ENCODE data around the gene TSHR. TPM values are rescaled to one million over a fixed set of nuclear protein-coding genes. Genes with fewer than 3 reads are reported as not detected.

Gene TSHR
- total and polyA plus RNA-seq, 2 of the 13 experiments (the other 11 are each of a cell fraction or from before 2014, with no cell fraction given) = not detected

DNA sequence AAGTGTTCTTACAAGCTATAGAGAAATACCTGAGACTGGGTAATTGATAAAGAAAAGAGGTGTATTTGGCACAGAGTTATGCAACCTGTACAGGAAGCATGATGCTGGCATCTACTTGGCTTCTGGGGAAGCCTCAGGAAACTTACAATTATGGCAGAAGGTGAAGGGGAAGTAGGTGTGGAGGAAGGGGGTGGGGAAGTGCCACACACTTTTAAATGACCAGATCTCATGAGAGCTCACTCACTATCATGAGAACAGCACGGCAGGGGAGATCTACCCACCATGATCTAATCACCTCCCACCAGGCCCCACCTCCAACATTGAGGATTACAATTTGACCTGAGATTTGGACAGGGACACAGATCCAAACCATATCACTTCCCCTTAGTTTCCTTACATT lies 32.8 kb downstream of the TSHR start:
- TF ChIP-seq, protein P1, sequence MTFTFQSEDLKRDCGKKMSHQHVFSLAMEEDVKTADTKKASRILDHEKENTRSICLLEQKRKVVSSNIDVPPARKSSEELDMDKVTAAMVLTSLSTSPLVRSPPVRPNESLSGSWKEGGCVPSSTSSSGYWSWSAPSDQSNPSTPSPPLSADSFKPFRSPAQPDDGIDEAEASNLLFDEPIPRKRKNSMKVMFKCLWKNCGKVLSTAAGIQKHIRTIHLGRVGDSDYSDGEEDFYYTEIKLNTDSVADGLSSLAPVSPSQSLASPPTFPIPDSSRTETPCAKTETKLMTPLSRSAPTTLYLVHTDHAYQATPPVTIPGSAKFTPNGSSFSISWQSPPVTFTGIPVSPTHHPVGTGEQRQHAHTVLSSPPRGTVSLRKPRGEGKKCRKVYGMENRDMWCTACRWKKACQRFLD (CRISPR knock-in tag; IDR thresholded peaks at IDR 0.05; ENCODE audit: borderline replicate concordance) = no peak
- TF ChIP-seq SRF (IDR thresholded peaks at IDR 0.05; ENCODE audit: low read depth, low read length) (no peak), HOXA5 (CRISPR knock-in tag; IDR thresholded peaks at IDR 0.05) (no peak), ZNF530 (CRISPR knock-in tag; IDR thresholded peaks at IDR 0.05; ENCODE audit: low read depth) (no peak), ZNF781 (CRISPR knock-in tag; IDR thresholded peaks at IDR 0.05; ENCODE audit: borderline replicate concordance, not compliant biosample characterization) (no peak), ZNF878 (CRISPR knock-in tag; IDR thresholded peaks at IDR 0.05) (no peak), ESRRA (CRISPR knock-in tag; IDR thresholded peaks at IDR 0.05; ENCODE audit: low read depth) (no peak), ZSCAN30 (CRISPR knock-in tag; IDR thresholded peaks at IDR 0.05) (no peak), NFIB (CRISPR knock-in tag; IDR thresholded peaks at IDR 0.05; ENCODE audit: borderline replicate concordance) (no peak), RFX3 (CRISPR knock-in tag; IDR thresholded peaks at IDR 0.05) (no peak), MEIS1 (CRISPR knock-in tag; IDR thresholded peaks at IDR 0.05; ENCODE audit: borderline replicate concordance) (no peak), SRSF1 (optimal IDR thresholded peaks at IDR 0.05; ENCODE audit: low read depth, low read length) (no peak), ELF1 (CRISPR knock-in tag; IDR thresholded peaks at IDR 0.05) (no peak), ZNF333 (CRISPR knock-in tag; IDR thresholded peaks at IDR 0.05; ENCODE audit: borderline replicate concordance) (no peak)
- TF ChIP-seq, protein P2, sequence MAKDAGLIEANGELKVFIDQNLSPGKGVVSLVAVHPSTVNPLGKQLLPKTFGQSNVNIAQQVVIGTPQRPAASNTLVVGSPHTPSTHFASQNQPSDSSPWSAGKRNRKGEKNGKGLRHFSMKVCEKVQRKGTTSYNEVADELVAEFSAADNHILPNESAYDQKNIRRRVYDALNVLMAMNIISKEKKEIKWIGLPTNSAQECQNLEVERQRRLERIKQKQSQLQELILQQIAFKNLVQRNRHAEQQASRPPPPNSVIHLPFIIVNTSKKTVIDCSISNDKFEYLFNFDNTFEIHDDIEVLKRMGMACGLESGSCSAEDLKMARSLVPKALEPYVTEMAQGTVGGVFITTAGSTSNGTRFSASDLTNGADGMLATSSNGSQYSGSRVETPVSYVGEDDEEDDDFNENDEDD (CRISPR knock-in tag; IDR thresholded peaks at IDR 0.05; ENCODE audit: borderline replicate concordance) = no peak
- TF ChIP-seq, protein P3, sequence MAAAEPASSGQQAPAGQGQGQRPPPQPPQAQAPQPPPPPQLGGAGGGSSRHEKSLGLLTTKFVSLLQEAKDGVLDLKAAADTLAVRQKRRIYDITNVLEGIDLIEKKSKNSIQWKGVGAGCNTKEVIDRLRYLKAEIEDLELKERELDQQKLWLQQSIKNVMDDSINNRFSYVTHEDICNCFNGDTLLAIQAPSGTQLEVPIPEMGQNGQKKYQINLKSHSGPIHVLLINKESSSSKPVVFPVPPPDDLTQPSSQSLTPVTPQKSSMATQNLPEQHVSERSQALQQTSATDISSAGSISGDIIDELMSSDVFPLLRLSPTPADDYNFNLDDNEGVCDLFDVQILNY (CRISPR knock-in tag; conservative IDR thresholded peaks at IDR 0.05) = no peak
- TF ChIP-seq, protein P4, sequence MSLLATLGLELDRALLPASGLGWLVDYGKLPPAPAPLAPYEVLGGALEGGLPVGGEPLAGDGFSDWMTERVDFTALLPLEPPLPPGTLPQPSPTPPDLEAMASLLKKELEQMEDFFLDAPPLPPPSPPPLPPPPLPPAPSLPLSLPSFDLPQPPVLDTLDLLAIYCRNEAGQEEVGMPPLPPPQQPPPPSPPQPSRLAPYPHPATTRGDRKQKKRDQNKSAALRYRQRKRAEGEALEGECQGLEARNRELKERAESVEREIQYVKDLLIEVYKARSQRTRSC (CRISPR knock-in tag; IDR thresholded peaks at IDR 0.05; ENCODE audit: low read depth) = no peak
- TF ChIP-seq, protein P5, sequence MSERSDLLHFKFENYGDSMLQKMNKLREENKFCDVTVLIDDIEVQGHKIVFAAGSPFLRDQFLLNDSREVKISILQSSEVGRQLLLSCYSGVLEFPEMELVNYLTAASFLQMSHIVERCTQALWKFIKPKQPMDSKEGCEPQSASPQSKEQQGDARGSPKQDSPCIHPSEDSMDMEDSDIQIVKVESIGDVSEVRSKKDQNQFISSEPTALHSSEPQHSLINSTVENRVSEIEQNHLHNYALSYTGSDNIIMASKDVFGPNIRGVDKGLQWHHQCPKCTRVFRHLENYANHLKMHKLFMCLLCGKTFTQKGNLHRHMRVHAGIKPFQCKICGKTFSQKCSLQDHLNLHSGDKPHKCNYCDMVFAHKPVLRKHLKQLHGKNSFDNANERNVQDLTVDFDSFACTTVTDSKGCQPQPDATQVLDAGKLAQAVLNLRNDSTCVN (CRISPR knock-in tag; IDR thresholded peaks at IDR 0.05; ENCODE audit: borderline replicate concordance) = no peak
- H3K27ac ChIP-seq (ENCODE audit: extremely low read length, insufficient read depth, low read length) = no peak overlapping the region
- no peaks in the 10 kb centered on the region for H3K9me3 ChIP-seq (ENCODE audit: low read length)
- no TSS peak for BruUV-seq (replicated peaks)
- ATAC-seq = no peak
- no peak overlapping the region for H3K4me2 ChIP-seq (ENCODE audit: low read depth, low read length)
- no peak overlapping the region for H3K4me3 ChIP-seq (replicated peaks in 1 of 3; ENCODE audit: insufficient read depth in 1 of 3, low read depth in 2 of 3, low read length in 3 of 3)
- in situ Hi-C loops (cut with HindIII; ENCODE audit: extremely low pct_ligation_motif_present, low pct_unique_long_range_greater_than_20kb) (no loop called here), intact Hi-C loops (cut with micrococcal nuclease; ENCODE audit: unreplicated experiment) (no loop called here)
- peaks cover 0 to 7% of the 10 kb centered on the region in 2 experiments; a peak in 1 of 5 replicates for H3K27me3 ChIP-seq (ENCODE audit: control insufficient read depth in 1 of 2, insufficient read depth in 2 of 2, low read length in 2 of 2)
- no peaks in the 10 kb centered on the region for H3K4me1 ChIP-seq (ENCODE audit: insufficient read depth, low read length)
- no peaks in the 10 kb centered on the region for H3K36me3 ChIP-seq (replicated peaks in 1 of 2; ENCODE audit: control insufficient read depth in 1 of 2, insufficient read depth in 2 of 2, low read length in 2 of 2)
- DNase-seq (ENCODE audit: low spot score) = no peak
- WGBS (ENCODE audit: low lambda C conversion rate) = 33% methylated on average over 1 of the region's 1 CpG
- CTCF ChIA-PET (ENCODE audit: low intra/inter-chr PET ratio, low total read pairs) = interaction anchor here (1.6 to 2.8 kb wide), 2 partner anchors 33 to 931 kb away, joined by 4 to 30 read pairs; partner anchors contain the start of gene TSHR
- FAIRE-seq = no peak
- H3K9ac ChIP-seq (ENCODE audit: insufficient read depth, low read depth, low read length) = no peak overlapping the region
- POLR2A ChIA-PET = no interaction called here
- H4K20me1 ChIP-seq (ENCODE audit: insufficient read depth, low read length) = no peaks in the 10 kb centered on the region
- no peak overlapping the region for H2AFZ ChIP-seq (ENCODE audit: low read length)
- H3K79me2 ChIP-seq (ENCODE audit: insufficient read depth, low read length) = no peaks in the 10 kb centered on the region

All from HepG2 (cell line).